ENCODE measurements around the gene POLDIP2. TPM values are rescaled to one million over a fixed set of nuclear protein-coding genes. Genes with fewer than 3 reads are reported as not detected.

The POLDIP2 gene
- polyA plus RNA-seq, 1 experiment, result 141 TPM

GRCh38 chr17:28327709-28328108 is 29.6 kb downstream of the POLDIP2 start:
- no peak for DNase-seq (ENCODE audit: low read depth)
- Histone ChIP-seq H3K36me3 (ENCODE audit: control insufficient read depth, insufficient read depth, low read length) (peaks cover 24% of the 10 kb centered on the region), H3K27me3 (ENCODE audit: control insufficient read depth, insufficient read depth, low read length) (no peaks in the 10 kb centered on the region), H3K4me3 (ENCODE audit: low read depth, low read length) (no peak overlapping the region)
- POLR2A ChIA-PET, result no interaction called here
- peak; percentile 13; the same call in 1 of the 2 replicates for TF ChIP-seq CTCF (IDR thresholded peaks at IDR 0.05; ENCODE audit: insufficient read depth, low read depth, low read length)
- CTCF ChIA-PET, result interaction anchor here (0.7 kb wide), 1 partner anchor 8 kb away, joined by 4 read pairs; the partner anchor contains the start of gene TMEM97

- no peak for TF ChIP-seq CTCF (IDR thresholded peaks at IDR 0.05; ENCODE audit: insufficient read depth, low read depth, low read length)
- Histone ChIP-seq H3K27me3 (ENCODE audit: control insufficient read depth, insufficient read depth, low read length) (no peaks in the 10 kb centered on the region), H3K4me3 (ENCODE audit: low read depth, low read length) (no peak overlapping the region), H3K36me3 (ENCODE audit: control insufficient read depth, insufficient read depth, low read length) (peaks cover 24% of the 10 kb centered on the region)
- no peak for DNase-seq (ENCODE audit: low read depth)
- POLR2A ChIA-PET, result no interaction called here
- CTCF ChIA-PET, result no interaction called here
Observed at GRCh38 chr17:28327031-28327607, 30.2 kb downstream of the POLDIP2 start.

GRCh38 chr17:28326114-28326513 is 31.2 kb downstream of the POLDIP2 start:
- CTCF ChIA-PET, result interaction anchor here (0.9 kb wide), 1 partner anchor 9 kb away, joined by 5 read pairs; the partner anchor contains the start of genes IFT20 and TNFAIP1
- peaks cover 17% of the 10 kb centered on the region for H3K36me3 ChIP-seq (ENCODE audit: control insufficient read depth, insufficient read depth, low read length)
- no peaks in the 10 kb centered on the region for H3K27me3 ChIP-seq (ENCODE audit: control insufficient read depth, insufficient read depth, low read length)
- TF ChIP-seq CTCF (IDR thresholded peaks at IDR 0.05; ENCODE audit: insufficient read depth, low read depth, low read length), result no peak
- H3K4me3 ChIP-seq (ENCODE audit: low read depth, low read length), result no peak overlapping the region
- POLR2A ChIA-PET, result no interaction called here
- DNase-seq (ENCODE audit: low read depth), result no peak

GRCh38 chr17:28325211-28325610 is 32.1 kb downstream of the POLDIP2 start:
- ChIA-PET CTCF (no interaction called here), POLR2A (no interaction called here)
- H3K4me3 ChIP-seq (ENCODE audit: low read depth, low read length), result no peak overlapping the region
- peaks cover 12% of the 10 kb centered on the region for H3K36me3 ChIP-seq (ENCODE audit: control insufficient read depth, insufficient read depth, low read length)
- TF ChIP-seq CTCF (IDR thresholded peaks at IDR 0.05; ENCODE audit: insufficient read depth, low read depth, low read length), result no peak
- DNase-seq (ENCODE audit: low read depth), result no peak
- H3K27me3 ChIP-seq (ENCODE audit: control insufficient read depth, insufficient read depth, low read length), result no peaks in the 10 kb centered on the region

DNA sequence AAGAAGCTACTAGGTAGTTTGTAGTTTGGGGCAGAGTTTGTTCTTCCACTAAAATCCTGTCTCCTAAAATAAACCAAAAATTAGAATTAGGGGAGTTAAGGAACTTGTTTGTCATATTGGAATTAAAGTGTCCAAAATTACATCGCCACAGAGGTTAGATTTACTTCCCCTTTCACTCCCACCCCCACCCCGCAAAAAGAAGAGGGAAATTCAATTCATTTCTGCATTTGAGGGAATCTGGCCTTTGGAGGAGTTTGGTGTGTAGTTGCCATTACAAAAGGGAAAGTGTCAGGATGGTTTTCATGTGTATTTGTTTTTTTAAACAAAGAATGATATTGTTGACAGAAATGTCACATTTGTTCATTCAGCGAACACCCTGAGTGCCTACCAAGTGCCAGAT is 32.5 kb downstream of the POLDIP2 start:
- ChIA-PET CTCF (no interaction called here), POLR2A (no interaction called here)
- no peaks in the 10 kb centered on the region for H3K27me3 ChIP-seq (ENCODE audit: control insufficient read depth, insufficient read depth, low read length)
- H3K4me3 ChIP-seq (ENCODE audit: low read depth, low read length), result no peak overlapping the region
- H3K36me3 ChIP-seq (ENCODE audit: control insufficient read depth, insufficient read depth, low read length), result peaks cover 12% of the 10 kb centered on the region
- DNase-seq (ENCODE audit: low read depth), result no peak
- TF ChIP-seq CTCF (IDR thresholded peaks at IDR 0.05; ENCODE audit: insufficient read depth, low read depth, low read length), result no peak
